Measurements from ENCODE around the gene ITIH3. TPM values are rescaled to one million over a fixed set of nuclear protein-coding genes. Genes with fewer than 3 reads are reported as not detected.

Gene ITIH3
- total RNA-seq, 1 experiment from 2014 or later = not detected

DNA sequence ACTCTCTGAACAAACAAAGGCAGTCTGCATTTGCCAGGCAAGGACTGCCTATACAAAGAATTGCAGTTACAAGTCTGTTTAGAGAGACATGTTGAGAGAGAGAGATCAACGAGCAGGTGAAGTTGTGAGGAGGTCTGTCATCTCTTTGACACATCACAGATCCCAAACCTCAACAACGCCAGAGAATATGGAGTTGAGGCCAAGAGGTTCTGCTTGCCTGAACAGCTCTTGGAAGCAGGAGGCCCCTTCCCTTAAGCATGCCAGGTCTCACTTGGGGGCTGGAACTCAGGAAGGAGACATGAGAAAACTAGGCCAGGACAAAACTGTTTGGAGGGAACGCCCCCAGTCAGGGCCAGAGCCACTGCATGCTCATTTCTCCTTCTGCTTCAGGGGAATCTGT is 62.5 kb downstream of the ITIH3 start:
- H3K4me3 Mint-ChIP-seq = no peak overlapping the region
- Histone ChIP-seq H2BK15ac (ENCODE audit: low read depth, low read length) (no peak overlapping the region), H4K8ac (replicated peaks; ENCODE audit: insufficient read length, low read depth, low read length) (no peak overlapping the region), H3K23me2 (ENCODE audit: insufficient read length, low read depth, low read length, poor library complexity, severe bottlenecking) (no peaks in the 10 kb centered on the region), H2BK5ac (ENCODE audit: insufficient read length, low read length) (no peak overlapping the region), H2BK12ac (ENCODE audit: insufficient read length, low read depth, low read length) (no peak overlapping the region), H3K79me1 (ENCODE audit: insufficient read depth, low read depth, low read length, poor library complexity, severe bottlenecking) (no peaks in the 10 kb centered on the region), H3K27ac (ENCODE audit: insufficient read length, low read depth, low read length) (no peak overlapping the region), H2BK120ac (ENCODE audit: low read depth, low read length, poor library complexity, severe bottlenecking) (no peak overlapping the region), H3K56ac (ENCODE audit: insufficient read length, low read depth, low read length) (no peak overlapping the region), H3K9me3 (ENCODE audit: control insufficient read depth, low read depth, low read length) (no peaks in the 10 kb centered on the region), H3K4me1 (ENCODE audit: insufficient read depth, low read length) (no peaks in the 10 kb centered on the region), H2BK20ac (ENCODE audit: low read depth, low read length, poor library complexity, severe bottlenecking) (no peak overlapping the region), H3T11ph (ENCODE audit: low read length) (no peak overlapping the region), H2AFZ (ENCODE audit: low read length) (no peak overlapping the region), H3K4ac (ENCODE audit: low read depth, low read length) (no peak overlapping the region), H4K5ac (ENCODE audit: insufficient read length, low read depth, low read length) (no peak overlapping the region), H3K4me2 (ENCODE audit: insufficient read depth, insufficient read length, low read length) (no peak overlapping the region), H2AK5ac (ENCODE audit: insufficient read length, low read length) (no peak overlapping the region), H3K79me2 (ENCODE audit: insufficient read depth, low read length) (no peaks in the 10 kb centered on the region), H3K9ac (ENCODE audit: extremely low read depth, insufficient read length, low read length) (no peak overlapping the region), H4K91ac (ENCODE audit: insufficient read length, low read depth, low read length) (no peak overlapping the region), H3K27me3 (ENCODE audit: insufficient read depth, low read length) (no peaks in the 10 kb centered on the region), H3K14ac (ENCODE audit: insufficient read depth, low read length) (no peak overlapping the region), H3K23ac (ENCODE audit: insufficient read length, low read depth, low read length) (no peak overlapping the region), H4K20me1 (ENCODE audit: control insufficient read depth, insufficient read depth, insufficient read length) (no peaks in the 10 kb centered on the region), H3K18ac (ENCODE audit: insufficient read length, low read depth, low read length) (no peak overlapping the region)
- H3K27ac Mint-ChIP-seq = no peak overlapping the region
- no peaks in the 10 kb centered on the region for H3K4me1 Mint-ChIP-seq
- no peaks in the 10 kb centered on the region for H3K9me3 Mint-ChIP-seq
- no CpG with 5 or more reads among the region's 3 CpGs for WGBS (ENCODE audit: extremely low coverage, insufficient read length, low lambda C conversion rate)
- TF ChIP-seq, protein P1, sequence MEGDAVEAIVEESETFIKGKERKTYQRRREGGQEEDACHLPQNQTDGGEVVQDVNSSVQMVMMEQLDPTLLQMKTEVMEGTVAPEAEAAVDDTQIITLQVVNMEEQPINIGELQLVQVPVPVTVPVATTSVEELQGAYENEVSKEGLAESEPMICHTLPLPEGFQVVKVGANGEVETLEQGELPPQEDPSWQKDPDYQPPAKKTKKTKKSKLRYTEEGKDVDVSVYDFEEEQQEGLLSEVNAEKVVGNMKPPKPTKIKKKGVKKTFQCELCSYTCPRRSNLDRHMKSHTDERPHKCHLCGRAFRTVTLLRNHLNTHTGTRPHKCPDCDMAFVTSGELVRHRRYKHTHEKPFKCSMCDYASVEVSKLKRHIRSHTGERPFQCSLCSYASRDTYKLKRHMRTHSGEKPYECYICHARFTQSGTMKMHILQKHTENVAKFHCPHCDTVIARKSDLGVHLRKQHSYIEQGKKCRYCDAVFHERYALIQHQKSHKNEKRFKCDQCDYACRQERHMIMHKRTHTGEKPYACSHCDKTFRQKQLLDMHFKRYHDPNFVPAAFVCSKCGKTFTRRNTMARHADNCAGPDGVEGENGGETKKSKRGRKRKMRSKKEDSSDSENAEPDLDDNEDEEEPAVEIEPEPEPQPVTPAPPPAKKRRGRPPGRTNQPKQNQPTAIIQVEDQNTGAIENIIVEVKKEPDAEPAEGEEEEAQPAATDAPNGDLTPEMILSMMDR (conservative IDR thresholded peaks at IDR 0.05) = no peak
- DNase-seq = no peak
- H3K36me3 Mint-ChIP-seq (ENCODE audit: insufficient read depth in 1 of 3, low read depth in 3 of 3) = peaks cover 0 to 2% (median 2%) of the 10 kb centered on the region in 3 experiments; a peak in 3 of 7 replicates
- no peaks in the 10 kb centered on the region for H3K27me3 Mint-ChIP-seq (ENCODE audit: low read depth)

All from H9 (cell line).